Activated CD4-positive, CD25-positive, alpha-beta regulatory T cell treated with anti-CD3 and anti-CD28 coated beads, Interleukin-2, amount 50 U/mL, for 16 hours (primary cell): ENCODE measurements around the gene TMEM123.
"Not testable (repeated sequence)": the region's sequence is repeated elsewhere in the genome, so short reads cannot be mapped to it uniquely, and the experiment has no call there.

ENCODE experiments used
- DNase-seq: peaks from one replicate; pipeline ENCODE4 v3.0.0-alpha.2; 2020; ENCODE audit warnings: low read depth, low spot score

The TMEM123 gene

GRCh38 chr11:102396708-102397563 lies 55.6 kb downstream of the TMEM123 start:
- DNase-seq: no peak

DNA sequence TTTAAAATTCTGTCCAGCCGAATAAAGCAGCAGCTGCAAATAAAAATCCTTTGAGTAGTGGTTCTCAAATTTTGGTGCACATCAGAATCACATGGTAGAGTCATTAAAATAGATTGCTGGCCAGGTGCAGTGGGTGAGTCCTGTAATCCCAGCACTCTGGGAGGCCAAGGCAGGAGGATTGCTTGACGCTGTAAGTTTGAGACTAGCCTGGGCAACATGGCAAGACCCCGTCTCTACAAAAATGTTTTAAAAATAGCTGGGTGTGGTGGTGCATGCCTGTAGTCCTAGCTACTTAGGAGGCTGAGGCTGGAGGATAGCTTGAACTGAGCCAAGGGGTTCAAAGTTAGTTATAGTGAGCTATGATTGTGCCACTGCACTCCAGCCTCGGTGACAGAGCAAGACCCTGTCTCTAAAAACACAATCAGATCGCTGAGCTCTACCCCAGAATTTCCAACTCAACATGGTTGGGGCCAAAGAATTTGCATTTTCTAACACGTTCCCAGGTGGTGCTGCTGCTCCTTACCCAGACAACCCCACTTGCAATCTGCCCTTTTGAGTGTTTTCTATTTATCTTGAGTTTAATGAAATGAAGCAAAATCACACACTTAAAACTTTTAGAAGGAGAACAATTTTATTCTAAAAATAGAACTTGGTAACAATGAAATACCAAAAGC lies 56.7 kb downstream of the TMEM123 start:
- DNase-seq: no peak

GRCh38 chr11:102393272-102393730 lies 59.3 kb downstream of the TMEM123 start:
- no peak for DNase-seq

DNA sequence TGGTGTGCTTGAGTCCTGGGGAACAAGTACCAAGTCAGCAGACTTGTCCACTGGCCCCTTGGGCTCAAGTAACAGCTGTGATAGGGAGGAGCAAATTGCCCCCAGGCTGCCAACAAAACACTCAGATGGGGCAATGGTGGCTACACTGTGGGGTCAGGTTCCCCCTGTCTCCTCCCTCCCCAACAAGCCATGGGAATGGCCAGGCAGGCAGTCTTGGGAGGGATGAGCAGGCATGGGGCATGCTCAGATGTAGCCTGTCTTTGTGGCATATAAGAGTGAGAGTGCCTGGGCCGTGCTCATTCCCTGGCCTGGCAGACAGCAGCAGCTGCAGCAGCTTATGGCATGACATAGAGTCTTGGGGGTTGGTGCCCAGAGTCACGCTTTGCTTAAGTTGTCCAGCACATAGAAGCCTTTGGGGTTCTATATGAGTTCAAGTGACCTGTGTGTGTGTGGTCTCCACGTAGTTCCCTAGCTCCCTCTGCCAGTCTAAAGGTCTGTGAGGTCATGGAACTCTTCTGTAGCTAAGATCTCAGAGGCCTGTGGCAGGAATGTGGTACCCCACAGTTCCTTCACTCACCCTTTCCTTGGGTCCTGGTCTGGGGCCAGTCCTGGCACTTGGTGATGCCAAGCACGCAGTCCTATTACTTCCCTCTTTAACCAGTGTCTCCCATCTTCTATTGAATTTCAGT lies 60.9 kb downstream of the TMEM123 start:
- no peak for DNase-seq

DNA sequence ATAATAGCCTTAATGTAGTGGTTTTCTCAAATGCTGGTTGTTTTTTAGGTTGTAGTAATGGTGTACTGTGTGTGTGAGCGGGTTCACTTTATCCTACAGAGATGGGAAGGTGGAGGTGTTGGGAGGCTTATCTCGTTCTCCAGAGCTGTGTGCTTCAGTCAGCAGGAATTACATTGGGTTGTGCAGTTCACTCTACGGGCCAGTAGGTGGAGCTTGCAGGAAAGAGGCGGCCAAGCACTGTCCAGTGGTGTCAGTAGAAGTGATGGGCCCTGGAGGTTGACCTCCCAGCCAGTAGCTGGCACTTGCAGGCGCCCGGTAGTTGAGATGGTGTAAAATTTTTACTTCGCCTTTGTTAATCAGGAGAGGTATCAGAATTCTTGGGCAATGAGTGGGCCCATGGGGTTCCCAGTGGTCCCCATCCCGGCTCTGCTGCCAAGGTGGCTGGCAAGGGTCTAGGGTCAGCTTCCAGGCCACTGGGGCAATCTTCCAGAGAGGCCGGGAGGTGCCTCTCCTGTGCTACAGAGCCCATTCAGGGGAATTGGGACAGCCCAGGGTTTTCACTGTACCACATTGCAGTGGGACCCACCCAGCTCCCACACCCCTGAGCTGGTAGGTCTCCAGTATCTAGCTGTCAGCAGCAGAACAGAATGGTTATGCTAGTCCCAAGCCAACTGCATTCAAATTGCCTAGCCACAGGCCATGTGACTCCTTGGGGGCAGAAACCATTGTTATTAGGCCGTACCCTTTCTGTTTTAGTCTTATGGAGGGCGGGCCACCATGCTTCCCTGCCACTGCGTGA lies 61.7 kb downstream of the TMEM123 start:
- DNase-seq: no peak

GRCh38 chr11:102389253-102389652 lies 63.3 kb downstream of the TMEM123 start:
- DNase-seq: no peak

- no peak for DNase-seq
These were observed 65.4 kb downstream of the TMEM123 start for GRCh38 chr11:102387043-102387781.

GRCh38 chr11:102386136-102386734 lies 66.3 kb downstream of the TMEM123 start:
- DNase-seq: no peak

- DNase-seq: no peak
These were observed 67.2 kb downstream of the TMEM123 start for GRCh38 chr11:102385085-102386007.

GRCh38 chr11:102384419-102385079 lies 68.0 kb downstream of the TMEM123 start:
- DNase-seq: no peak

DNA sequence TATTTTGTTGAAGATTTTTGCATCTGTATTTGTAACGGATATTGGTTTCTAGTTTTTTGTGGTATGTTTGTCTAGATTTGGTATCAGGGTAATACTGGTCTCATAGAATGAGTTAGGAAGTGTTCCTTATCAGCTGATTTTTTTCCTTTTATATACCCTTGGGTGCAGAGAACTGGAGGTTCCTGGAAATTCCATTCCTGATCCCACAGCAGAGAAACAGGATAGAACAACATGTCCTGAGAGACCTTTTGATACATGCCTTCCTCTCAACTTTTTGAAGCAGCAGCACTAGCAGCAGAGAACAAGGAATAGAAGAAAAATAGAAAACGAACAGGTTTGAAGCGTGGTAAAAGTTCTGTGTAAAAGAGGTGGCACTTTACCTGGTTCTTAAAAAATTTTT lies 68.7 kb downstream of the TMEM123 start:
- DNase-seq: no peak

- no peak for DNase-seq
These were observed 70.2 kb downstream of the TMEM123 start for GRCh38 chr11:102382384-102382783.

GRCh38 chr11:102378818-102379217 lies 73.7 kb downstream of the TMEM123 start:
- DNase-seq: no peak

DNA sequence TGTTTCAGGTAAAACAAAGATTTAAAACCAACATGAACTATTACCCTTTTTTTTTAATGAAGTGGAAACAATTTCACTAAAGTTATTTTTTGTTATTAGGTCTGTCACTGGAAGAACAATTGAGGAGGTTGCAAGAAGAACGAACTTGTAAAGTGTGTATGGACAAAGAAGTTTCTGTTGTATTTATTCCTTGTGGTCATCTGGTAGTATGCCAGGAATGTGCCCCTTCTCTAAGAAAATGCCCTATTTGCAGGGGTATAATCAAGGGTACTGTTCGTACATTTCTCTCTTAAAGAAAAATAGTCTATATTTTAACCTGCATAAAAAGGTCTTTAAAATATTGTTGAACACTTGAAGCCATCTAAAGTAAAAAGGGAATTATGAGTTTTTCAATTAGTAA lies 74.7 kb downstream of the TMEM123 start:
- DNase-seq: no peak

DNA sequence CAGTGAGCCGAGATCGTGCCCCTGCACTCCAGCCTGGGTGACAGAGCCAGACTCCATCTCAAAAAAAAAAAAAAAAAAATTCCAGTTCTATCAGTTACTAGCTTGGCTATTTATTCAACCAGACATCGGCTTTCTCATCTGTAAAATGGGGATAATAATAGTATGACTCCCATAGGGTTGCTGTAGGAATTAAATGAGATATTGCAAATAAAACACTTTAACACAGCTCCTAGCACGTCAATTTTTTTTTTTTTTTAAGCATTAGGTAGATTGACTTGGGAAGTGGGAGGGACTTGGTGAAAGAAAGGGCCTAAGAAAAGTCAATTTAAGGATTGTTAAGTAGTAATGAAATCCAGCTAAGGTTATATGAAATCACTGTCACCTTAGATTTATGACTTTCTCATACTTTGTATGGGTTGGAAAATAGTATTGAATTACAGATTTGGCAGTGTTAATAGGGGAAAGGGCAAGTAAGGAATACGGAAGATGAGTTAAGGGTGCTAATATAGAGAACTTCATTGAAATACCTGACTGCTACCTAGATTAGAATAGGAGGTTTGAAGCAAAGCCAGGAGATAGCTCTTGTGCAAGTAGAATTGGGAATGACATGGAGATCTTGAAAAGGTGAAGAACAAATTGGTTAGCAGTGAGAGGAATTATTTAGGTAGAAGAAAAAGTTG lies 76.7 kb downstream of the TMEM123 start:
- no peak for DNase-seq

GRCh38 chr11:102374633-102375424 lies 77.7 kb downstream of the TMEM123 start:
- DNase-seq: not testable (repeated sequence)

DNA sequence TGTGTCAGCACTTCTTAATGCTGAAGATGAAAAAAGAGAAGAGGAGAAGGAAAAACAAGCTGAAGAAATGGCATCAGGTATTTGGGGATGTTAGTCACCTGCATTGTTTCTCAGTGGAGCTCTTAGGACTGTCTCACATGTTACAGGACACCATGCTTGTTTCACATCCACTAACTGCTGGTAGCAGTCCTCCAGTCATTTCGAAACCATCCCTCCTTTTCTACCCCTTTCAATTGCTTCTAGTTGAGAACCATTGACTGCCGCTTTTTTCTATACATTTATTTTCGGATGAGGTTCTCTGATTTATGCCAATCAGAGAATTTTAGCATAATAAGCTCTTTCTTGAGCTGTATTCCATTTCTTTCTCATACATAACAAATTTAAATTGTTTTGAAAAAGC lies 84.1 kb downstream of the TMEM123 start:
- no peak for DNase-seq
